H1 (cell line): ENCODE results near the gene ATP2A3. TPM values are rescaled to one million over a fixed set of nuclear protein-coding genes. Genes with fewer than 3 reads are reported as not detected.

Experiments
- CTCF ChIP-seq, 3 experiments: IDR thresholded peaks; 1 replicate in 2 of 3; 2 replicates in 1 of 3; pipeline versions ENCODE4 v1.5.1 to v1.6.1; 2011; ENCODE audit warnings: low read length in 3 of 3, mild to moderate bottlenecking in 3 of 3, inconsistent platforms in 2 of 3, low read depth in 1 of 3, moderate library complexity in 1 of 3; ENCODE audit not compliant: insufficient read depth in 1 of 3; ENCODE audit errors: control extremely low read depth in 1 of 3
- GABPA ChIP-seq: IDR thresholded peaks from 2 replicates; pipeline ENCODE4 v1.6.1; 2011; ENCODE audit warnings: mild to moderate bottlenecking, low read length, moderate library complexity, borderline replicate concordance; ENCODE audit not compliant: insufficient read depth
- polyA plus RNA-seq, 7 experiments: library from polyadenylated mRNA; depleted of rRNA in 3 of 7; stranded (reverse) in 5 of 7; unstranded in 2 of 7; fragments of >200 nt in 5 of 7; fragments of 200-250 nt in 2 of 7; gene quantifications; 1 replicate in 5 of 7; 2 replicates in 1 of 7; 4 replicates in 1 of 7; pipeline versions ENCODE4 v1.2.1 to v1.2.3, GENCODE V29; 2011 to 2013; ENCODE audit warnings: missing spikeins in 2 of 7, mixed read lengths in 2 of 7
- total RNA-seq: library from RNA; stranded (reverse); fragmentation: NEBNext Ultra II Directional; extraction: Animal tissue kit (Norgen Biotek cat#: 25700); gene quantifications from 2 replicates; pipeline ENCODE4 v1.2.1, GENCODE V29; 2021

ATP2A3 gene
- total and polyA plus RNA-seq, 2 of the 8 experiments (the other 6 are each of a cell fraction or from before 2014, with no cell fraction given), result 18.4 to 32.5 TPM

- peak; percentile 92 to 94 (median 92) for TF ChIP-seq CTCF (IDR thresholded peaks at IDR 0.05; ENCODE audit: control extremely low read depth in 1 of 3, insufficient read depth in 1 of 3, low read depth in 1 of 3, low read length in 3 of 3)
- TF ChIP-seq GABPA, result peak; percentile 70; the same call in 1 of the 2 replicates
Measured at GRCh38 chr17:3935140-3935542, 29.1 kb downstream of the ATP2A3 start (continued).
